CD4-positive, alpha-beta T cell treated with Interleukin-12 subunit alpha and Interleukin-12 subunit beta, for 1 hour (primary cell): ENCODE data around the gene EHD4.

Experiments
- DNase-seq: peaks from one replicate; pipeline ENCODE4 v3.0.0-alpha.2; 2020

EHD4 gene

DNA sequence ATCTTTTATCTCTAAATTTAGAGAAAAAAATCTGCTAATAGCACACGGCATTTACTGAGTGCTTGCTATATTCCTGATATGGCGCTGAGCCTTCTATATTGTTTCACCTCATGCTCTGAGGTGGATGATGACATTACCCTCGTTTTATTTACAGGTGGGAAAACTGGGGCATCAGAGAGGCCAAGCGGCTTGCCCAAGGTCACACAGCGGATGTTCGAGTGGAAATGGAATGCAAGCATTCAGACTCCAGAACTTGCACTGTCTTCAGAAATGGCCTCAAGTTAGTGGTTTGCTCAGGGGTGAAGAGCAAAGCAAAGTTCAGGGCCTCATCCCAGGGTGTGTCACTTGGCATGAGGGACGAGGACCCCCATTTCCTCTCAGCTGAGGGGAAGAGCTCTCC lies 17.3 kb downstream of the EHD4 start:
- no peak for DNase-seq

DNA sequence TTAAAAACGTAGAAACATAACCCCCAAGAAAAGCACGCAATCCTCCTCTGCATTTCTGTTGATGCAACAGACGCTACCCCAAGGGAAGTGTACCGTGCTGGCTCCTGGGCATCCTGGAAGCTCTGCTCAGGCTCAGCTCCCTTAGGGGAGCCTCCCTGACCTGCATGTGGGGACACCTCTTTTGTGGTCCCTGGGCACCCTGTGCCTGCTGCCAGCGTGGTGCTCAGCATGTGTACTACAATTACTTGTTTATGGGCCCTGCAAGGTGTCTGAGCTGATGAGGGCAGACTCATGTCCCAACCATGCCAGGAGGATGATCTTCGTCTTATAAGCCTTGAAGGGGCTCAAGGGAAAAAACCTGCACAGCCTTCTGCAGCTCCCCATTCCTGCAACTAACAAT lies 18.3 kb downstream of the EHD4 start:
- no peak for DNase-seq

DNA sequence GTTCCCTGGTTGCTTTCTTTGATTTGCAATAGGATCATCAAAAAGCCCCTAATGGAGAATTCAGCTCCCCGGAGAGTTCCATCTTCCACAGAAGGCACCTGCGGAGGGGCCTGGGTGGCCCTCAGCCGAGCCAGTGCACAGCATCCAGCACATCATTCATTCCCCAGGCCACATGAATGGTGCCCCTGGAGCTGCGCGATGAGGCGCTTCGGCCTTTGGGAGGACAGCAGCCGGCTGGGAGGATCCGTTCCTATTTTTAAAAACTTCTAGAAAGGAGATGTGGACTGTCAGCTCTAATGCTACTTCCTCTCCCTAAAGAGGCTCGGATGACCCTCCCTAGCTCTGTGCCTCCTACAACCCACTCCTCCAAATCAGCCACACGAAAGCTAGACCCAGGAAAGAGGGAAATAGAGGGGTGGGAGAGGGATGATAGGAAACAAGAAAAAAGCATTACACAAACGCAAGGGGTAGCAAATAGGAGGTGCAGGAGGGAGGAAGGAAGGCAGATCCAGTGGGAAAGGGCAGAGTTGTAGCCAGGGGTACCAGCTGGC lies 20.3 kb downstream of the EHD4 start:
- no peak for DNase-seq

DNA sequence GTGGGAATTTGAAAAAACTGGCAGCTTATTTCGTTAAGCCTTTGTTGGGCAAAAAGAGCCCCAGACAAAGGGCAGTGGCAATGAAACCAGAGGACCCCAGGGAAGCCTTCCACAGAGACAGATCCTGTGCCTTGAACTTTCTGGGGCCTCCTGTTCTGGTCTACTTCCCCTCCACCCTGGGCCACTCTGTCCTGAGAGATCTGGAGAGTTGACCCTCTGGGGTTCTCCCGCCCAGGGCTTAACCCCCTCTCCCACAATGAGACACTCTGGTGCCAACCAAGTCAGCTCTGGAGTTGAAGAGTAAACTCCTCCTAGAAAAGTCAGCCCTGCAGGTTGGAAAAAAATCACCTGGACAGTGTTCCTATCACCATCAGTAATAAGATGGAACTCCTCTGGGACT lies 20.8 kb downstream of the EHD4 start:
- DNase-seq = no peak

GRCh38 chr15:41950489-41950888 lies 21.9 kb downstream of the EHD4 start:
- no peak for DNase-seq

- DNase-seq = no peak
Measured at GRCh38 chr15:41950127-41950483, 22.3 kb downstream of the EHD4 start.

DNA sequence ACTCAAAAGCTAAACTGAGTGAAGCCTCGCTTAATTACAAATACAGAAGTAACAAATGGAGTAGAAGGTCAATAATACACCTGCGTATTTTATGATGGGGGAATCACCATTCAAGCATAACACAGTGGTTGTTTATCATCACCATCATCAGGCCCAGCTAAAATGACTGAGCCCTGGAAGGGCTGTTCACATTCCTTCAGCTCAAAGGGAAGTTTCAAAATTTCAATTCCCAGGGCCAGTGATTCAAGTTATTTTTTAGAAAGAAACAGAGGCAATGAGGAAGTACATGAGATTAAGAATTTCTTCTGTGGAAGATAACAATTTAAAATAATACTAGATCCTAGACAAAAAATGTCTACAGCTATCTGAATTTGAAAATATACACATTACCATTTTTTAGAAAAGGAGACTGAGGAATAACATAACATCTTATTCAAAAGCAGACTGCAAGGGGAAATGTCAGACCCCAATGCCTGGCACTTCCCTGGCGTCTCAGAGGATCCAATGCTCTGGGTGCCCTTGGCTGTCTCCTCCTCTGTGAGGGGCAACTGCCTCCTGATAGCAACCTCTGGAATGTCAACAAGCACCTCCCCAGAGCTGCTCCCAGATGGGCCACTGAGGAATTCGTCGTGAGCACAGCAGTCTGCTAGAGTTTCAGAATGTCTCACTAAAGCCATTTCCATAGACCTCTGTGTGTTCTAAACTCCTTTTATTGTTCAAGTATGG lies 22.8 kb downstream of the EHD4 start:
- no peak for DNase-seq

- DNase-seq = no peak
Measured at GRCh38 chr15:41948490-41948889, 23.9 kb downstream of the EHD4 start.

- no peak for DNase-seq
Measured at GRCh38 chr15:41946970-41947369, 25.4 kb downstream of the EHD4 start.

DNA sequence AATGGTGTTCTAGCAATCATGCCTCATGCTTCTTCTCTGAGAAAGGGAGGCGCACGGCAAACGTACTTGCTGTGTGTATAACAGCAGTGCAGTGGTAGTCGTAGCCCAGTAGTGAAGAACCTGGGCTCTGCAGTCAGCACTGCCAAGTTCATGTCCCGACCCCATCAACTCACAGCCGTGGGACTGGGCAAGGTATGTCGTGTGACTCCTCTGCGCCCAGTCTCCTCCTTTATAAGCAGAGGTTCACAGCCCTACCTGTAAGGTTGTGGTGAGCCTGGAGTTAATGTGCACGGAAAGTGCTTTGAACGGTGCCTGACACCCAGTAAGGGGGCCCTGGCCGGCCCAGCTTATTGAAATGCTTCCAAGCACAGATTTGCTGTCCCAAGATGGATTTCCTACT lies 26.6 kb downstream of the EHD4 start:
- DNase-seq = no peak

DNA sequence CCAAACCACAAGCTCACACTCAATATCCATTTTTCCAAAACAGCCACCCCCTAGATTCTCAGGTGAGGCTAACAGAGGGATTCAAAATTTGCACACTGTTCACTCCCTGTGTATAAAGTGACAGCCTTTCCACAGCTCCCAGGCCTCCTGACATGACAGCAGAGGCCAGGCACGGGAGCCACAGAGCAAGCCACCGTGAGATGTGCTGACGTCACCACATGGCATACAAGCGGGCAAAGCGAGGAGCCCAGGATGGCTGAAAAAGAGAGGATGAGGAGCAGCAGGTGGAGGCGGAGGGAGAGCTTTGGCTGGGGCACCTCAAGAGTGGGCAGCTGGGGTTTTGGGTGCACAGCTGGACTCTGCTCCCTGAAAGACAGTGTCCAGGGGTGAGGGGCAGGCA lies 27.1 kb downstream of the EHD4 start:
- no peak for DNase-seq

DNA sequence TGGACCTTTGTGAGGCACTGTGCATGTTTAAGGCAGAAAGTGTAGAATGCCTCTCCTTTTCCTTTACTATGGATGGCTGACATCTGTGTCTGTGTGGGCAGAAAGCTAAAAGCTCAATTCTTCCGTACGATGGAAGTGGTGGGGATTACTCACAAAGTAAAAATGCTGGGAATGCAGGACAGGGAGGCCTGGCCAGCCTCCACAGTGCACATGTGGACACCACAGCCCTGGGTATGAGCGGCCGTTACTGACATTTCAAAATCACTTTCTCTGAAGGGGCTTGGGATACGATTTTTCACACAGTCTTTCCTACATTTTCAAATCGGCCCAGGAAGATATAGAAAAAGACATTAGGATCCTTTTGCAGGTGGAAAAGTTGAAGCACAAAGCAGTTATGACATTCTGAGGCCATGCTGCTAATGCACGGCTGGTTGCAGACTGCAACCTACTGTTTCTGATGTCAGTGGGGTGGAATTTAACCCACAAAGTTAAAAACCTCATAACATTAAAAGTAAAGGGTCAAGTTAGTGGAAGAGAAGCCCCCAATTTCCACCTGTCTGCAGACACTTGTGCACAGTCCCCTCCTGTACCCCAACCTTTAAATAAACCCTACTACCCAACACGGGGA lies 27.9 kb downstream of the EHD4 start:
- DNase-seq = no peak

- no peak for DNase-seq
Measured at GRCh38 chr15:41943543-41944312, 28.6 kb downstream of the EHD4 start.

GRCh38 chr15:41942886-41943285 lies 29.5 kb downstream of the EHD4 start:
- no peak for DNase-seq

DNA sequence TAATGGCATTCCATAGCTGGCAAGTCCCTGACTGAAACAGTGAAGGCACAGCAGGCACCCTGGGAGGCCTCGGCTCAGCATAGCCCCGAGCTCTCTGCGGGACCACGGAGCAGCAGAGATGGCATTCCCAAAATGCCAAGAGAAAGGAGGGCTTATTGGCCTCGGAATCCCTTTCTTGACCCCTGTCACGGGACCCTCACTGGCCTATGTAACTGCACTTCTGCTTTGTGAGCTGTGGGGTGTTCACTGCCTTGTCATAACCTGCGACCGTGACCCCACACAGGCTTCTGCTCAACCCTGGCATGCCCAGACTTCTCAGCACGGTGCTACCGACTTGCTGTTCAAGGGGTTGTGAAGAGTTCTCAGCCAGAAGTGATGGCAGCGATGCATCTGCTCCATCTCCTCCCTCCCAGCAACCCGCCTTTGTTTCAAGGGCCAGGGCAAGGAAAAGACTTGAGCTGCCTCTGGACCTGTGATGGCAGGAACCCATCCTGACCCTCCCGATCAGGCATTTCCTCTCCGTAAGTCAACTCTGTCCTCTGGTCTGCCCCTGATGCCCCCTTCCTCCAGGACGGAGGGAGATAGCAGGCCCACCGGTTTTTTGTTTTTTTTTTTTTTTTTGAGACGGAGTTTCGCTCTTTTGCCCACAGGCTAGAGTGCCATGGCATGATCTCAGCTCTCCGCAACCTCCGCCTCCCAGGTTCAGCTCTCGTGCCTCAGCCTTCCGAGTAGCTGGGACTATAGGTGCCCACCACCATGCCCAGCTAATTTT lies 30.5 kb downstream of the EHD4 start:
- no peak for DNase-seq

GRCh38 chr15:41940441-41940857 lies 31.9 kb downstream of the EHD4 start:
- DNase-seq = peak; percentile 37

- no peak for DNase-seq
Measured at GRCh38 chr15:41939986-41940385, 32.4 kb downstream of the EHD4 start.

DNA sequence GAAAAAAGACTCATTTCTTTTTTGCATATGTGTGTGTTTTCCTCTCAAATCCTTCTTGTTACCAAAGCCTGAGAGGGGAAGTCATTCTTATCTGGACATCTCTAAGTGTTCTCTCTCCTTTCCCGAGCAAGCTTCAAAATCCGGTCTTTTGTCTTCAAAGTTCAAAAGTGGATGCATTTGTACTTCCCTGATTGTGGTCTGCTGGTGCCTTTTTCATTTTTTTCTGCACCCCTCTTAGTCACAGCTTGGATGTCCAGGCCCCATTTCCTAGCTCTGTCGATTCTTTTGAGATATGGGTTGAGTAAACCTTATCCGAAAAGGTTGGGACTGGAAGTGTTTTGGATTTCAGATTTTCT lies 34.8 kb downstream of the EHD4 start:
- no peak for DNase-seq

GRCh38 chr15:41936649-41937567 lies 35.4 kb downstream of the EHD4 start:
- peak; percentile 87 for DNase-seq

- no peak for DNase-seq
Measured at GRCh38 chr15:41936155-41936554, 36.2 kb downstream of the EHD4 start.

DNA sequence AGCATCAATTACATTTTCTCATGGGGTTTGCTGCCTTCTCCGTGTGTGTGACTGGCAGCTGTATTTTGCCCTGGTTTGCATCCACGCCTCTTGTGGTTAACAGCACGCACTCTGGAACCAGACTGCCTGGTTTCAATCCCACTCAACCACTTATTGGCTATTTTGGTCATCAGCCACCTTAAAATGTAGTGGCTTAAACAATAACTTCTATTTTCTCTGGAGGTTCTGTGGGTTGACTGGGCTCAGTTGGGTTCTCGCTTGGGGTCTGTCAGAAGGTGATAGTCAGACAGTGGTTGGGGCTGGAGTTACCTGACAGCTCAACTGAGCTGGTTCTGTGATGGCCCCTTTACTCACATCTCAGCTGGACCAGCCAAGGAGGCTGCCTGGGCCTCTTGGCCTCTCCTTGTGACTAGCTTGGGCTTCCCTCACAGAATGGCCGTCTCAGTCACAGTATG lies 36.8 kb downstream of the EHD4 start:
- peak; percentile 36 for DNase-seq

GRCh38 chr15:41934843-41935242 lies 37.5 kb downstream of the EHD4 start:
- peak; percentile 79 for DNase-seq
